Stimulated activated CD8-positive, alpha-beta memory T cell treated with anti-CD3 and anti-CD28 coated beads, Interleukin-12 subunit alpha, Interleukin-12 subunit beta, amount 100 ng/mL, for 24 hours (primary cell): Measurements from ENCODE around the gene HSPA12B.
A peak's percentile ranks its signal among the peaks of the same experiment; 100 is the strongest.

Experiments used
- DNase-seq: peaks from one replicate; pipeline ENCODE4 v3.0.0-alpha.2; 2020; ENCODE audit errors: extremely low read depth

Gene HSPA12B

DNA sequence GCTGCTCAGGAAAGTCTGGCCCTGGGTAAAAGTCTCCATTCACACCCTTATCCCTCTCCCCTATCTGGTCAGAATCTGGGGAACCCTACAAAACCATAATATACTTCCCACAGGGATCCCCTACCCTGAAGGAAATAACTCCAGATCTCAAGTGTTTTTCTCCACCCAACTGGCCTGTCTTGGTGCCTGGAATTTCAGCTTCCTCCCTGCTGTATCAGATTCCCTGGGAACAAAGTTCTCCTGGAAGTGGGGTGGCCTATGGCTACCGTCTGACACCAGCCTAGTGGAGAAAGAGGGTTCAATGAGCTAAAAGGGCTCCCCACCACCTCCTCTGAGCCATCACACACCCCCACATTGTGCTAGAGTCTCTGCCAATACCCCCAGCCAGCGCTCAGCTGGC lies 15.0 kb downstream of the HSPA12B start:
- DNase-seq = no peak

- DNase-seq = no peak
Measured at GRCh38 chr20:3748073-3748472, 15.6 kb downstream of the HSPA12B start.

DNA sequence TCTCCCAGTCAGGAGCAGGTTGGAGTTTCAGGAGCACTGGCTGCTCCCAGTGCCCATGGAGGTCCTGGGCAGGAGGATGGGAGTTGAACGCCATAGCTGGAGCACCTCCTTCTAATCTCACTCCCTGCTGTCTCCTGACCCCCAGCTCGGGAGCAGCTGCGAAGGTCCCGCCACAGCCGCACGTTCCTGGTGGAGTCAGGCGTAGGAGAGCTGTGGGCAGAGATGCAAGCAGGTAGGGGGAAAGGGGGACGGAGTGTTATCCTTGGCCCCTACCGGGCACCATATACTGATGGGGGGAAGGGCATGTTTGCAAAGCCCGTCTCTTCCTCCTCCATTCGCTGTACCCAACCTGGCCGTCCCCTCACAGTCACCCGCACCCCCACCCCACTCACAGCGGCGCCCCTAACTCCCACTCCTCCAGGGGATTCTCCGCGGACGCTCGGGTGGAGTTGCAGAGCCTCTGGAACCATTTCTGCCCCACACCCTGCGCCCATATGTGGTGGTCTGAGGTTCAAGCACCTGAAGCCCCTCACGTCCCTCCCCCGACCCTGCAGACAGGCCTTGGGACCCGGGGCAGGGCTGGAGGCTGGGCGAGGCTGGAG lies 16.7 kb downstream of the HSPA12B start:
- no peak for DNase-seq

DNA sequence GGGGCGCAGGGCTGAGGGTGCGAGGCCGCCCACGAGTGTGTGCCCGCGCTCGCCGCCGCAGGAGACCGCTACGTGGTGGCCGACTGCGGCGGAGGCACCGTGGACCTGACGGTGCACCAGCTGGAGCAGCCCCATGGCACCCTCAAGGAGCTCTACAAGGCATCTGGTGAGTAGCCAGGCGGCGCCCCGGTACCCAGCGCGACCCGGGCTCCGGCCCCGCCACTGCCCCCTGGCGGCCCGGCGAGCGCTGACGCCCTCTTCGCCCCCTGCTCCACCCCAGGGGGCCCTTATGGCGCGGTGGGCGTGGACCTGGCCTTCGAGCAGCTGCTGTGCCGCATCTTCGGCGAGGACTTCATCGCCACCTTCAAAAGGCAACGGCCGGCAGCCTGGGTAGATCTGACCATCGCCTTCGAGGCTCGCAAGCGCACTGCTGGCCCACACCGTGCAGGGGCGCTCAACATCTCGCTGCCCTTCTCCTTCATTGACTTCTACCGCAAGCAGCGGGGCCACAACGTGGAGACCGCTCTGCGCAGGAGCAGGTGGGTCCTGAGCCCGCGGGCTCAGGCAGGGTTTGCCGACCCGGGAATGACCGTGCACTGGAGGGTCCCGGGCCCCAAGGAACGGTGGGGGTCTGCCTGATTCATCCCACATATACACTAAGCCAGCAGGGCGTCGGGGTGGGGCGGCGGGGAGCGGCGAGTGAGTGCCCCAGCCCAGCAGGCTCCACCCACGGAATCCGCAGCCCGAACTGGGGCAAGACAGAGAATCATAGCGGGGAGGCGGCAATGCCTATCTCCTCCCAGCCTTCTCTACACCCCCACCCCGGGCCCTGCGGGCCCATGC lies 17.4 kb downstream of the HSPA12B start:
- no peak for DNase-seq

GRCh38 chr20:3751305-3751674 lies 18.8 kb downstream of the HSPA12B start:
- DNase-seq = no peak

DNA sequence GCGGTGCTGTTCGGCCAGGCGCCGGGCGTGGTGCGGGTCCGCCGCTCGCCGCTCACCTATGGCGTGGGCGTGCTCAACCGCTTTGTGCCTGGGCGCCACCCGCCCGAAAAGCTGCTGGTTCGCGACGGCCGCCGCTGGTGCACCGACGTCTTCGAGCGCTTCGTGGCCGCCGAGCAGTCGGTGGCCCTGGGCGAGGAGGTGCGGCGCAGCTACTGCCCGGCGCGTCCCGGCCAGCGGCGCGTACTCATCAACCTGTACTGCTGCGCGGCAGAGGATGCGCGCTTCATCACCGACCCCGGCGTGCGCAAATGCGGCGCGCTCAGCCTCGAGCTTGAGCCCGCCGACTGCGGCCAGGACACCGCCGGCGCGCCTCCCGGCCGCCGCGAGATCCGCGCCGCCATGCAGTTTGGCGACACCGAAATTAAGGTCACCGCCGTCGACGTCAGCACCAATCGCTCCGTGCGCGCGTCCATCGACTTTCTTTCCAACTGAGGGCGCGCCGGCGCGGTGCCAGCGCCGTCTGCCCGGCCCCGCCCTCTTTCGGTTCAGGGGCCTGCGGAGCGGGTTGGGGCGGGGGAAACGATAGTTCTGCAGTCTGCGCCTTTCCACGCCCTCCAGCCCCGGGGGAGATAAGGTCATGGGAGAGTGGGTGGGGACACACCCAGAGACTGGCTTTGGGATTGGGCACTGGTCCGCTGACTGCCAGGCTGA lies 19.3 kb downstream of the HSPA12B start:
- DNase-seq = peak; percentile 24

DNA sequence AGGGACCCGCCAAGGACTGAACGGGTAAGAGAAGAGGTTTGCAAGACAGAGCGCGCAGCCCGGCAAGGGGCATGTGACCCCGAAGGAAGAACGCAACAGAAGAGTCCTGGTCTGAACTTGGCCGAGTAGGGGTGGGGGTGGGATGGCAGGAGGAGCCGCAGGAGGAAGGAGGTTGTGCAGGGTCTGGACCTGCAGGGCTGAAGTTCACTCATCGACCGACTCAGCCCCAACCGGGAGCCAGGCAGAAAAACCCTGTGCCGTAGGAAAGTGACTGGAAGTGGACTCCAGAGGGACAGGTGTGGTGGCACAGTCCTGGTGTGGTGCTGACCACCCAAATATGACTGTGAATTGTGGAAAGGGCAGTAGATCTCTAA lies 19.9 kb downstream of the HSPA12B start:
- DNase-seq = no peak

GRCh38 chr20:3753098-3753497 lies 20.6 kb downstream of the HSPA12B start:
- no peak for DNase-seq

- DNase-seq = no peak
Measured at GRCh38 chr20:3753501-3754275, 21.2 kb downstream of the HSPA12B start.

- no peak for DNase-seq
Measured at GRCh38 chr20:3754276-3754630, 21.8 kb downstream of the HSPA12B start.

- no peak for DNase-seq
Measured at GRCh38 chr20:3755269-3755668, 22.8 kb downstream of the HSPA12B start.

- DNase-seq = no peak
Measured at GRCh38 chr20:3755814-3756480, 23.5 kb downstream of the HSPA12B start.

GRCh38 chr20:3757268-3757667 lies 24.8 kb downstream of the HSPA12B start:
- DNase-seq = no peak

GRCh38 chr20:3758566-3758965 lies 26.1 kb downstream of the HSPA12B start:
- no peak for DNase-seq

DNA sequence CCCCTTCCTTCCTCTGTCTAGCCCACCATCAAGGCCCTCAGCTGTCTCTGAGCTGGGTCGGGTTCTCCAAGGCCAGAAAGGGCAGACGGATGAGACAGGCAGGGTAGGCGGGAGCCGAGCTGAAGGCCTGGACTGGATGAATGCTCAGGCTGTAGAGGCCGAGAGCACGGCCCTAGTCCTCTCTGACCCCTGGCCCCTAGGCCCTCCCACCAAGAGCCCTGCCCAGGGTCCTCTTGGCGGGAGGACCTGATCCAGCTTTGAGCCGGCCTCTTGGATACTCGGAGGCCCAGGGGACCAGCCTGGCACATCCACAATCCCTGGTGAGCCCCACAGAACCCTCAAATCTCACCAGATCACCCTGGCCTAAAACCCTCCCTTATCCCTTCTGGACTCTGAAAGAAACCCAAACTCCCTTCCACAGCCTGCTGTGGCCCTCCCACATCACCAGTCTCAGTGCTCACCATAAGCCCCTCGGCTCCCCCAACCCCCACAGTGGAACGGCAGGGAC lies 26.9 kb downstream of the HSPA12B start:
- DNase-seq = no peak

DNA sequence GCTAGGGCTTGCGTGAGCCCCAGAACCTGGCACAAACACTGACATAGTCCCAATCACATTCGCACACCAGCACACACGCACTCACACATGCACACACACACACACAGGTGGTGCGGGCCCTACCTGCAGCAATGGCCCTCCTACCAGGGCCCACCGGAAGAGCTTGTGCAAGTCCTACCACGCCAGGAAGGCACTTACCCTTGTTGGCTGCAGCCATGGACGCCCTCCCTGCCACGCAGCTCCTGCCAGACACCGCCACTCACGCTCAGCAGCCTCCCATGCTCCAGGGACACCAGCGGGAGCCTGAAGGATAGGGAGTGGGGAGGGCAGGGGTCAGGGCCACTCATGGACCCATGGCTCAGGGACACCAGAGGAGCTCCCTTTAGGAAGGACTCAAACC lies 27.4 kb downstream of the HSPA12B start:
- no peak for DNase-seq

- no peak for DNase-seq
Measured at GRCh38 chr20:3760655-3761348, 28.3 kb downstream of the HSPA12B start.

- DNase-seq = no peak
Measured at GRCh38 chr20:3763671-3764601, 31.5 kb downstream of the HSPA12B start.

DNA sequence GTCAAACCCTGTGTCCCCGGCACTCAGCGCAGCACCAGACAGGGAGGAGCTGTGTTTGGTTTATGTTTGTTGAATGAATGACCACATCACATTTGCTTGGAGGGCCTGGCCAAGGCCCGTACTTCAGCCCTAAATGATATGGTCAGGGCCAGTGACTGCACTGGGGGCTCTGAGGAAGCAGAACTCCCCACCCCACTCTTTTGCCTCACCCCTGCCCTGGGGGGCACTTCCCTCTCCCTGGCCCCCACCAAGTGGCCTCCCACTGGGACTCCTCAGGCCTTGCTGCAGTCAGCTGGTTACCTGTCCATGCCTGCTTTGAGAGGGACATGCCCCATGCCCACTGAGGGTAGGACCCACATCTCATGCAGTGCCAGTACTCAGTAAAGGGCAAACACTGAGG lies 32.2 kb downstream of the HSPA12B start:
- no peak for DNase-seq
